GM08714 (cell line): ENCODE measurements around the gene SPAAR.
"Not testable (repeated sequence)": the region's sequence is repeated elsewhere in the genome, so short reads cannot be mapped to it uniquely, and the experiment has no call there.

Experiments used
- H3K4me3 ChIP-seq: fragments of 200-500 bp; sonication (Bioruptor generic); 2 replicates; pipeline ENCODE4 v1.5.1; 2014; ENCODE audit warnings: mild to moderate bottlenecking, low read length, inconsistent platforms
- ZNF274 ChIP-seq: IDR thresholded peaks from 2 replicates; pipeline ENCODE4 v1.6.1; 2012; ENCODE audit warnings: mild to moderate bottlenecking, low read depth, low read length

The SPAAR gene

GRCh38 chr9:35909274-35909673 is at the start of gene SPAAR:
TSS of gene SPAAR (plus strand) at chr9:35909490. CDS start at chr9:35910464, 974 bp downstream.
- no peak for TF ChIP-seq ZNF274
- no peak within 1 kb of the TSS for H3K4me3 ChIP-seq

GRCh38 chr9:35859990-35860339 is 49.3 kb upstream of the SPAAR start:
- TF ChIP-seq ZNF274: no peak
- H3K4me3 ChIP-seq: no peak overlapping the region

- no peak for TF ChIP-seq ZNF274
- no peak overlapping the region for H3K4me3 ChIP-seq
These were observed 48.0 kb upstream of the SPAAR start for GRCh38 chr9:35861161-35861897.

GRCh38 chr9:35862328-35862727 is 47.0 kb upstream of the SPAAR start:
- TF ChIP-seq ZNF274: no peak
- H3K4me3 ChIP-seq: no peak overlapping the region

GRCh38 chr9:35863583-35863982 is 45.7 kb upstream of the SPAAR start:
- H3K4me3 ChIP-seq: no peak overlapping the region
- TF ChIP-seq ZNF274: no peak

GRCh38 chr9:35864695-35865255 is 44.5 kb upstream of the SPAAR start:
- no peak for TF ChIP-seq ZNF274
- H3K4me3 ChIP-seq: no peak overlapping the region

- H3K4me3 ChIP-seq: no peak overlapping the region
- no peak for TF ChIP-seq ZNF274
These were observed 41.8 kb upstream of the SPAAR start for GRCh38 chr9:35867538-35867937.

- no peak for TF ChIP-seq ZNF274
These were observed 40.4 kb upstream of the SPAAR start for GRCh38 chr9:35868933-35869332.

GRCh38 chr9:35869621-35870216 is 39.6 kb upstream of the SPAAR start:
- TF ChIP-seq ZNF274: no peak
- no peak overlapping the region for H3K4me3 ChIP-seq

More at GRCh38 chr9:35868933-35869332, 40.4 kb upstream of the SPAAR start:
- H3K4me3 ChIP-seq: no peak overlapping the region

- H3K4me3 ChIP-seq: no peak within 1 kb of the TSS
- TF ChIP-seq ZNF274: no peak
These were observed 38.9 kb upstream of the SPAAR start, which contains the start of gene OR13J1 for GRCh38 chr9:35870351-35870923. TSS of gene OR13J1 (minus strand) at chr9:35870401. CDS start at chr9:35870401, 0 bp downstream.

- no peak for TF ChIP-seq ZNF274
- H3K4me3 ChIP-seq: no peak overlapping the region
These were observed 37.7 kb upstream of the SPAAR start for GRCh38 chr9:35871545-35871944.

GRCh38 chr9:35872505-35872904 is 36.8 kb upstream of the SPAAR start:
- TF ChIP-seq ZNF274: no peak
- H3K4me3 ChIP-seq: no peak overlapping the region

- no peak for TF ChIP-seq ZNF274
- no peak overlapping the region for H3K4me3 ChIP-seq
These were observed 26.9 kb upstream of the SPAAR start for GRCh38 chr9:35882263-35882848.

GRCh38 chr9:35882996-35883395 is 26.3 kb upstream of the SPAAR start:
- TF ChIP-seq ZNF274: no peak
- no peak overlapping the region for H3K4me3 ChIP-seq

GRCh38 chr9:35884908-35885307 is 24.4 kb upstream of the SPAAR start:
- not testable (repeated sequence) for H3K4me3 ChIP-seq
